Mammary epithelial cell (primary cell): ENCODE data around the gene CH25H.

Source experiments
- CTCF ChIP-seq, 2 donors: IDR thresholded peaks in 1 of 2; conservative IDR thresholded peaks in 1 of 2; 2 replicates each; pipeline ENCODE4 v1.5.1; 2011 to 2012; ENCODE audit warnings: inconsistent platforms in 2 of 2, low read length in 2 of 2, mild to moderate bottlenecking in 2 of 2, control low read depth in 1 of 2, low read depth in 1 of 2; ENCODE audit not compliant: insufficient read depth in 1 of 2; ENCODE audit errors: extremely low read depth in 1 of 2
- EZH2 ChIP-seq: IDR thresholded peaks from 2 replicates; pipeline ENCODE4 v1.6.1; 2012; ENCODE audit warnings: low read length, inconsistent platforms, borderline replicate concordance

GRCh38 chr10:89241026-89241425 lies 33.9 kb upstream of the CH25H start:
- TF ChIP-seq EZH2 (no peak), CTCF (conservative IDR thresholded peaks at IDR 0.05 in 1 of 2, IDR thresholded peaks at IDR 0.05 in 1 of 2; ENCODE audit: extremely low read depth in 1 of 2, insufficient read depth in 1 of 2, low read depth in 1 of 2, low read length in 2 of 2) (no peak)
